Hepatocyte (in vitro differentiated cells): ENCODE data around the gene RCC2.

Experiments used
- CTCF ChIP-seq: fragments of 200-600 bp; sonication (generic); IDR thresholded peaks from 2 replicates; pipeline ENCODE4 v1.5.1; 2016; ENCODE audit warnings: antibody characterized with exemption, mild to moderate bottlenecking; ENCODE audit not compliant: poor library complexity
- EZH2 ChIP-seq: fragments of 200-600 bp; sonication (generic); IDR thresholded peaks from 2 replicates; pipeline ENCODE4 v1.6.1; 2016; ENCODE audit warnings: antibody characterized with exemption, mild to moderate bottlenecking, borderline replicate concordance

- no peak for TF ChIP-seq CTCF
- TF ChIP-seq EZH2: no peak
These were observed 2.5 kb upstream of the RCC2 start for GRCh38 chr1:17441993-17442357.
